Left forelimb (tissue), 1 donor: Measurements from ENCODE around the gene TCL1A.
"Not testable (repeated sequence)": the region's sequence is repeated elsewhere in the genome, so short reads cannot be mapped to it uniquely, and the experiment has no call there.

Experiments used
- DNase-seq: peaks from one replicate; pipeline ENCODE4 v3.0.0-alpha.2; 2018; ENCODE audit warnings: low spot score

Gene TCL1A

DNA sequence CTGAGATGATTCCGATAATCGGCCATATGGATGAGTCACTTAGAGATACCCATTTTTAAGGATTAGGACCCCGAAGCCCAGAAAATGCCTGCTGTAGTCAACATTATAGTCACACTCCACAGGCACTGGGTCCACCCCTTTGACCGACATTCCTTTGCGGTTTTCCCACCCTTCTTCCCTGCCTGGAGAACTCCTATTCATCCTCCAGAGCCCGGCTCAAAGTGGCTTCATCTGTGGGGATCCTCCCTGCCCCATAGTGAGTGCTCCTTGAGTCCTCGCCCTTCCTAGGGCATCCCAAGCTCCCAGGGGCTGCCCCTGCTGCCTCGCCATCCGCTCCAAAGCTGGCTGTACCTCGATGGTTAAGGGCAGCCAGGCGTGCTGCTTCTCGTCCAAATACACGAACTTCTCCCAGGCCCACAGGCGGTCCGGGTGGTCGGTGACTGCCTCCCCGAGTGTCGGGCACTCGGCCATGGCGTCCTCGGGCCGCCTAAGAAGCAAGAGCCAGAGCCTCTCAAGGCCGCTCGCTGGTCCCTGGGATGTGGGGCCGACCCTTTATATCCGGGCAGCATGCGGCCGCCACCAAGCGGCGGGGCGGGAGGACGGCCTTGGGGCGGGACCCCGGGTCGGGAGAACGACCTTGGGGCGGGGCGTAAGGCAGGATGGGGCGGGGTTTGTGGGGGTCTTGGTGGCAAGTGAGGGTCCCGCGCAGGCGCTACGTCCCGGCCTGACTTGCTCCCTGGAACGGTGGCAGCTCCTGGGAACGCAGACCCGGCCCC is at the start of gene TCL1A:
Gene TCL1A (minus strand): TSS at position 530 of the 776 bp plus-strand sequence. CDS start 59 bp downstream, at position 471.
- DNase-seq = no peak

GRCh38 chr14:95763032-95763431 is 49.1 kb upstream of the TCL1A start:
- not testable (repeated sequence) for DNase-seq

DNA sequence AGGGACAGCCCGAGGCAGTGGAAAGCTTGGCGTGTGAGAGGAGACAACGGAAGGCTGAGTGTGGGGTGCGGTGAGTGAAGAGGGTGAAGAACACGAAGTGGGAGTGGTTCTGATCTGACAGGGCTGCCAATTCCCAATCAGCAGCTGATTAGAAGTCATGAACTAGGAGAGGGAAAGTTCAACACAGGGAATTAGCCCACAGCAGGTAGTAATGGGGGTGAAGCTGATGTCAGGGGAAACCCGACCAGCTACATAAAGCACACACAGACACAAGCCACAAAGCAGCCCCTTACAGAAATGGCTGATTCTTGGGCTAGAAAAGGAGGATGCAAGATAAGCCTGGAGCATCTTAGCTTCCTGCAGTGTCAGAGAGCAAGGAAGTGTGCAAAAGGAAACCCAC is 47.5 kb upstream of the TCL1A start:
- no peak for DNase-seq

- no peak for DNase-seq
Measured at GRCh38 chr14:95760596-95760995, 46.7 kb upstream of the TCL1A start.

DNA sequence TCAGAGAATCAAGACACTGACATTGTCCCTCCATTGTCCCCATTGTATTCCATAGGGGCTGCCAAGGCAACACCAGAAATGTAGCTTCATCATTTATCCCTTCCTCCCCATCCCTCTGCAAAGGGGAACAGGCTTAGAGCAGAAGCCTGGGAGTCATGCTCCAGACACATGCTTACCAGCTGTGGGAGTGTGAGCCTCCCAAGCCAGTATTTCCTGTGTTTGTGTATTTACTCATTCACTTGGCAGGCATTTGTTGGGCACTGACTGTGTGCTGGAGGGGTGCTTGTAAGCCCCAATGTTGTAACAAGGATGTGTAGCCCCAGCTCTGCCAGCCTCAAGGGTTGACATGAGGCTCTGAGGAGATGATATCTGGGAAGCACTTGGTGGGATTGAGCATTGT is 46.0 kb upstream of the TCL1A start:
- no peak for DNase-seq

DNA sequence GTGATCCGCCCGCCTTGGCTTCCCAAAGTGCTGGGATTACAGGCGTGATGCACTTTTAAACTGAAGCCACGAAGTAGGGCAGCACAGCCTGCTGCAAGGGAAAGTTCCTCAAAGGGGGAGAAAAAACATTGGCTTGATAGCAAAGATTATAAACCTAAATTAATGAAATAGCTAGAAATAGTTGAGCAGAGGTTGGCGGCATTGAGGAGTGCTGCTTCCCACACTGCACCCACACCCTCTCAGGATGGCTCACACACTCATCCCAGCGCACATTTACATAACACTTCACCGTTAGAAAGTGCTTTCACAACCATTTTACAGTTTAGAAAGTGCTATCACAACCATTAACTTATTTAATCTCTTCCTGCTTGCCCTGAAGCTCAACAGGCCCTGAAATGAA is 44.4 kb upstream of the TCL1A start:
- no peak for DNase-seq

GRCh38 chr14:95756751-95757150 is 42.8 kb upstream of the TCL1A start:
- DNase-seq = no peak

- no peak for DNase-seq
Measured at GRCh38 chr14:95756127-95756526, 42.2 kb upstream of the TCL1A start.

- DNase-seq = no peak
Measured at GRCh38 chr14:95741781-95742180, 27.9 kb upstream of the TCL1A start.

DNA sequence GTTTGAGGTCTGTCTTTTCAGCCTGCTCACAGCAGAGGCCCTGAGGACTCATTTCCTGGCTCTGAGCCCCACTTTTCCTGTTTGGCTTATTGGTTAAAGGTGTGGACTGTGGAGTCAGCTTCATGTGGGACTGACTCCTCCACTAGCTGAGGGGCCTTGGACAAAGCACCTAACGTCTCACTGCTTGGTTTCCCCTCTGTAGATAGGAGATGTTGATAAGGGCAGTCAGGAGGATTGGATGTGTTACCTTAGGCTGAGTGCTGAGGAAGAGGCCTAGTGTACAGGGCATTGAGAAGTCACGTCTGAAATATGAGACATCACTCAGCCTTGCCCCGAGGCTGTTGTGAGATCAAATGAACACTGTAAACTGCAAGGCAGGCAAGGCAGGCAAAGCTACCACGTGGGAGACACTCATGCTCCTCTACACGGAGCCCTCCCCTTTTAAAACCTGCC is 27.1 kb upstream of the TCL1A start:
- no peak for DNase-seq

- no peak for DNase-seq
Measured at GRCh38 chr14:95739356-95739755, 25.4 kb upstream of the TCL1A start.

DNA sequence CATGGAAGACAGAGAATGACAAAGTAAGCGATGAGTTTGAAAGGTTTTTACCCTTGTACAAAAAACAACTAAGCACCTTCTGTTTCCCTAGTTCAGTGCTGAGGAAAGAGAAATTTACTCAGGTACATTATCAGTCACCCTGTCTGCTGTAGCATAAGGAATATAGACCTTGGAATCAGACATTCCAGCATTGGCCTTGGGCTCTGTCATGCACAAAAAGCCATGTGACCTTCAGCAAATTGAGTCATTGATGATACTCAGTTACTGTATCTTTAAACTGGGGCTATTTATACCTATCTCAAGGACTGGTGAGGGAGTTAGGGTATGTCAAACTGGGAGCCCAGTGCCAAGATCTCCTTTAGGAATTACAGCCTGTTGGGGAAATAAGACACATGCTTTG is 19.3 kb upstream of the TCL1A start:
- DNase-seq = no peak

- DNase-seq = no peak
Measured at GRCh38 chr14:95730126-95730525, 16.2 kb upstream of the TCL1A start.

DNA sequence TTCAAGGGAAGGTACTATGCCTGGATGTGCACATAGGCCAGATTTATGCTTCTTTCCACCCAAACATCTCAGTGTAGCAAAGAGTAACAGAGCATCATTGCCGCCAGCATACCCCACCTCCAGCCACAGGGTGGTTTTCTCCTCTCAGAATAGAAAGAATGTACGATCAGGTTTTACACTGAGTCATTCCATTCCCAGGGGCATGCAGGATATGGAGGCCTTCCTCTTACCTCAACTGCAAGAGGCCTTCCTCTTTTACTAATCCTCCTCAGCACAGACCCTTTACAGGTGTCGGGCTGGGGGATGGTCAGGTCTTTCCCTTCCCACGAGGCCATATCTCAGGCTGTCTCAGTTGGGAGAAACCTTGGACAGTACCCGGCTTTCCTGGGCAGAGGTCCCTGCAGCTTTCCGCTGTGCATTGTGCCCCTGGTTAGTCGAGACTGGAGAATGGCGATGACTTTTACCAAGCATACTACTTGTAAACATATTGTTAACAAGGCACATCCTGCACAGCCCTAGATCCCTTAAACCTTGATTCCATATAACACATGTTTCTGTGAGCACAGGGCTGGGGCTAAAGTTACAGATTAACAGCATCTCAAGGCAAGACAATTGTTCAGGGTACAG is 15.6 kb upstream of the TCL1A start:
- DNase-seq = not testable (repeated sequence)

GRCh38 chr14:95727056-95727700 is 13.3 kb upstream of the TCL1A start:
- DNase-seq = no peak

- no peak for DNase-seq
Measured at GRCh38 chr14:95725685-95726336, 11.9 kb upstream of the TCL1A start.

GRCh38 chr14:95722525-95723190 is 8.7 kb upstream of the TCL1A start:
- no peak for DNase-seq

DNA sequence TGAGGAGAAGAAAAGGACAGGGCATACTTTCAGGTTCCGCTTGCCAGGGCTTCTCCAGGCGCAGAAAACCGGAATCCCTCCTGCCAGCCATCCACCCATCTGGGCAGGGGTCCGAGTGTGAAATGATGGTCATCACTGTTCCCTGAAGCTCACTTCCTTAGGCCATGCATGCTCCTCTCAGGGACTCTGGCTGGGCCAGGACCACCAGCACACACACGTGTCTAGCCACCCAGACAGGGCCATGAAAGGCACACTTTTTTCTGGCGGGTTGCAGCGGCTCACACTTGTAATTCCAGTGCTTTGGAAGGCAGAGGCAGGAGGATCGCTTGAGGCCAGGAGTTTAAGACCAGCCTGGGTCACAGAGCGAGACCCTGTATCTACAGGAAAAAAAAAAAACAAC is 1.5 kb downstream of the TCL1A start:
- DNase-seq = no peak

DNA sequence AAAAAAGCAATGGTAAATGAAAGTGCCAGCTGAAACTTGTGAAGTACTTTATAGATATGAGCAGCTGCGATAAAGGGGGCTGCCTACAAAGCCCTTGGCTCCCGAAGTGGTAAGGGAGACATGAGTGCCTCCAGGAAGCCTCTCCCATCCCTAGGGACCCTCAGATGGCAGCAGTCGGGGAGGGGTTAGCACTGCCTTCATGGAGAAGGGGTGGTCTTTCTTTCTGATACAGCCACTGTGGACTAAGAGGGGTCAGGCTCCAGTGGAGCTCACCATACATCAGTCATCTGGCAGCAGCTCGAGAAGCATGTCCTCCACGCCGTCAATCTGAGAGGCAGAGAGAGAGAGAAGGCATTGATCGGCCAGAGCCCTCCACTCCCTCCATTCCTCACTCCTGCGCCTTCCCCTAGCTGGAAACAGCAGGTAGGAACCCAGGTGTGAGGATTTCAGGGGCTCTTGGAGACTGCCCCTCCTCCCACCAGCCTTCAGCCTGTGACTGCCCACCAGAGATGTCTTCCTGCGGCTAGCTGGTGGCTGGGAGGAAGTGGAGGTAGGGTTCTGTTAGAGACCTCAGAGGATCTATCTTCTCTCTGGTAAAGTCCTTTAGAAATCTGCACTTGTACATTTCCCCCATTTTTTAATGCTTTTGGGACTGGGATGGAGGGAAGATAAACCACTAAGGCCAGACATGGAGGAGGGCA is 2.3 kb downstream of the TCL1A start:
- no peak for DNase-seq

DNA sequence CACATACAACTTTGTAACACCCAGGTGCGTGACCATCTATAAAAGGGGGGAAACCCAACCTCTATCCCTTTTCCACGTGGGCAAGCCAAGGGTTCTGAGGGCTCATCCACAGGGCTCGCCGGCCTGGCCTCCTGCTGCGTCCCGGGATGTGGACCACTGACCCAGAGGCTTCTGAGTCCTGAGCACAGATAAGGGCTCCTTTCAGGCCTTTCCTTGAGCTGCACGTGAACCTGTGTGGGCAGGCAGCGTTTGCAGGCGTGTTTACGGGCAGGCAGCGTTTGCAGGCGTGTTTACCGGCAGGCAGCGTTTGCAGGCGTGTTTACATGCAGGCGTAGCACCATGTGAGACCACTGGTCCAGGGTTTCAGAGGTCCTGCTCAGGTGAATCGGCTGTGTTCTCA is 3.8 kb downstream of the TCL1A start:
- DNase-seq = no peak

DNA sequence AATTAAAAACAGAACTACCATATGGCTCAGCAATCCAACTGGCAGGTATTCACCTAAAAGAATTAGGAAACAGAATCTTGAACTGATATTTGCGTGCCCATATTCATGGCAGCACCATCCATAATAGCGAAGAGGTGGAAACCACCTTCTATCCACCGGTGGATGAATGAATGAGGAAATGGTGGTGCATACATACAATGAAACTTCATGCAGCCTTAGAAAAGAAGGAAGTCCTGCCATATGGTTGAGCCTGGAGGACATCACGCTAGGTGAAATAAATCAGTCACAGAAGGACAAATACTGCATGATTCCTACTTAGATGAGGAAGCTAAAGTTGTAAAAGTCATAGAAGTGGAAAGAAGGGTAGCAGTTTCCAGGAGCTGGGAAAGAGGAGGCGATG is 6.6 kb downstream of the TCL1A start:
- no peak for DNase-seq
